ENCODE measurements around the gene AP1AR.

Gene AP1AR

GRCh38 chr4:112312610-112313239 is 81.1 kb downstream of the AP1AR start:
- no peak for DNase-seq (ENCODE audit: low read depth in 2 of 2)

GRCh38 chr4:112315446-112315845 is 83.9 kb downstream of the AP1AR start:
- DNase-seq (ENCODE audit: low read depth in 2 of 2), result no peak

GRCh38 chr4:112316360-112316759 is 84.8 kb downstream of the AP1AR start:
- DNase-seq (ENCODE audit: low read depth in 2 of 2), result no peak

GRCh38 chr4:112318239-112319142 is 86.9 kb downstream of the AP1AR start:
- DNase-seq (ENCODE audit: low read depth in 2 of 2), result no peak
